ENCODE measurements around the gene GTPBP1. TPM values are rescaled to one million over a fixed set of nuclear protein-coding genes. Genes with fewer than 3 reads are reported as not detected.

Gene GTPBP1
- total and polyA plus RNA-seq, 2 of the 13 experiments (the other 11 are each of a cell fraction or from before 2014, with no cell fraction given) = 22.3 to 27.0 TPM

DNA sequence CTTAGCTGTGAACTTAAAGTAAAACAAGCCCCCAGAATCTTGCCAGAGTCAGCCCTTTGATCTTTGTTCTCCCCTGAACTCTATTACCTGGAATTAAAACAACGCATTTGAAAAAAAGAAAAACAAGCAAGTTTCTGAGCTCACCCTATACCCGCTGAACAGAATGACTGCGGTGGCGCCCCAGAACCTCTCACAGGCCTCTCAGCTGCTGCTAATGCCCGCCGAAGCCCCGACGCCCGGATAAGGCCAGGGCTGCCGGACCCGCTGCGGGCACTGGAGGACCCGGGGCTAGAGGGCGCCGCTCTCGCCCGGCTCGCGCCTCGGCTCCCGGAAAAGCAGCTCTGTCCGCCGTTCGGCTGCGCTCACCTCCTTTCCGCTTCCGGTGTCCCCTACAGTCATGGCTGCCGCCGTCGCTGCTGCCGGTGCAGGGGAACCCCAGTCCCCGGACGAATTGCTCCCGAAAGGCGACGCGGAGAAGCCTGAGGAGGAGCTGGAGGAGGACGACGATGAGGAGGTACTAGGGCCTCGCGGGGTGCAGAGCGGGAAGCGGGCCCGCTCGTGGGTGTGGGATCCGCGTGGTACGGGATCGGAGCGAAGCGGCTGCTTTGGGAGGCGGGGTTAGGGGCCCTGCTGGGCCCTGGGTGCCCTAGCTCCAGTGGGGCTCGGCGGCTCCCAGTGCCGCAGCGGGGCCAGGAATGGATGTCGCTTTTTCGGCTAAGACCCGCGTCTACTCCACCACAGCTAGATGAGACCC, 24.0 kb upstream of the GTPBP1 start, which contains the start of gene TOMM22 (continued):
- TF ChIP-seq, protein P1, sequence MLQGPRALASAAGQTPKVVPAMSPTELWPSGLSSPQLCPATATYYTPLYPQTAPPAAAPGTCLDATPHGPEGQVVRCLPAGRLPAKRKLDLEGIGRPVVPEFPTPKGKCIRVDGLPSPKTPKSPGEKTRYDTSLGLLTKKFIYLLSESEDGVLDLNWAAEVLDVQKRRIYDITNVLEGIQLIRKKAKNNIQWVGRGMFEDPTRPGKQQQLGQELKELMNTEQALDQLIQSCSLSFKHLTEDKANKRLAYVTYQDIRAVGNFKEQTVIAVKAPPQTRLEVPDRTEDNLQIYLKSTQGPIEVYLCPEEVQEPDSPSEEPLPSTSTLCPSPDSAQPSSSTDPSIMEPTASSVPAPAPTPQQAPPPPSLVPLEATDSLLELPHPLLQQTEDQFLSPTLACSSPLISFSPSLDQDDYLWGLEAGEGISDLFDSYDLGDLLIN (CRISPR knock-in tag; IDR thresholded peaks at IDR 0.05; ENCODE audit: borderline replicate concordance) = no peak
- TF ChIP-seq TCF7L2 (IDR thresholded peaks at IDR 0.05; ENCODE audit: low read depth, low read length) (no peak), FOXK1 (CRISPR knock-in tag; IDR thresholded peaks at IDR 0.05; ENCODE audit: borderline replicate concordance, low read depth) (peak; percentile 94), ZNF432 (CRISPR knock-in tag; IDR thresholded peaks at IDR 0.05; ENCODE audit: borderline replicate concordance) (no peak), IKZF4 (CRISPR knock-in tag; IDR thresholded peaks at IDR 0.05; ENCODE audit: borderline replicate concordance, low read depth, not compliant biosample characterization) (peak; percentile 89), HIVEP1 (CRISPR knock-in tag; IDR thresholded peaks at IDR 0.05) (peak; percentile 97), ZBTB21 (CRISPR knock-in tag; IDR thresholded peaks at IDR 0.05) (peak; percentile 47; the same call in 1 of the 2 replicates), NONO (IDR thresholded peaks at IDR 0.05) (no peak), NONO (CRISPR knock-in tag; conservative IDR thresholded peaks at IDR 0.05) (peak; percentile 95), ZNF207 (IDR thresholded peaks at IDR 0.05; ENCODE audit: borderline replicate concordance) (no peak), NCOR1 (IDR thresholded peaks at IDR 0.05; ENCODE audit: borderline replicate concordance, low read length) (no peak), U2AF2 (IDR thresholded peaks at IDR 0.05; ENCODE audit: low read depth, low read length) (no peak), HOMEZ (CRISPR knock-in tag; IDR thresholded peaks at IDR 0.05; ENCODE audit: low read depth) (no peak; the same call in 1 of the 2 replicates), HDAC2 (CRISPR knock-in tag; IDR thresholded peaks at IDR 0.05) (peak; percentile 94), RORA (CRISPR knock-in tag; IDR thresholded peaks at IDR 0.05) (no peak), FLYWCH1 (CRISPR knock-in tag; IDR thresholded peaks at IDR 0.05) (no peak), HMGA1 (CRISPR knock-in tag; conservative IDR thresholded peaks at IDR 0.05) (no peak), HNRNPL (IDR thresholded peaks at IDR 0.05; ENCODE audit: low read depth, low read length) (peak; percentile 85), HNF4G (IDR thresholded peaks at IDR 0.05; ENCODE audit: borderline replicate concordance, low read depth, low read length) (no peak), HNF4G (CRISPR knock-in tag; IDR thresholded peaks at IDR 0.05; ENCODE audit: borderline replicate concordance, low read depth) (peak; percentile 52; the same call in 1 of the 2 replicates), ZFP37 (CRISPR knock-in tag; IDR thresholded peaks at IDR 0.05; ENCODE audit: borderline replicate concordance) (peak; percentile 48; the same call in 1 of the 2 replicates), MTERF4 (CRISPR knock-in tag; IDR thresholded peaks at IDR 0.05) (0 out of 2 replicates have a peak, but pooled peaks have one; percentile 74), ZNF382 (CRISPR knock-in tag; IDR thresholded peaks at IDR 0.05; ENCODE audit: borderline replicate concordance) (no peak), HNRNPLL (IDR thresholded peaks at IDR 0.05; ENCODE audit: low read depth, low read length, poor library complexity, severe bottlenecking) (peak; percentile 75), ZNF549 (CRISPR knock-in tag; IDR thresholded peaks at IDR 0.05) (0 out of 2 replicates have a peak, but pooled peaks have one; percentile 49)
- TF ChIP-seq, protein P2, sequence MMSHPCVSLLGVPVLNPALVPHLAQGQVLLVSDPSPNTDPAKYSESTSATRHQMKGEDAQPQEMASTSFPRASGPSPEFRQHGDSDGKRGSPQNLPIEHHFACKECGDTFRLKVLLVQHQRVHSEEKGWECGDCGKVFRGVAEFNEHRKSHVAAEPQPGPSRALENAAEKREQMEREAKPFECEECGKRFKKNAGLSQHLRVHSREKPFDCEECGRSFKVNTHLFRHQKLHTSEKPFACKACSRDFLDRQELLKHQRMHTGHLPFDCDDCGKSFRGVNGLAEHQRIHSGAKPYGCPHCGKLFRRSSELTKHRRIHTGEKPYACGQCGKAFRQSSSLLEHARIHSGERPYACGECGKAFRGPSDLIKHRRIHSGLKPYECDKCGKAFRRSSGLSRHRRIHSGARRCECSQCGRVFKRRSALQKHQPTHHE (CRISPR knock-in tag; IDR thresholded peaks at IDR 0.05; ENCODE audit: borderline replicate concordance) = 0 out of 2 replicates have a peak, but pooled peaks have one; percentile 39
